Measurements from ENCODE around the gene ZBTB20.

DNA sequence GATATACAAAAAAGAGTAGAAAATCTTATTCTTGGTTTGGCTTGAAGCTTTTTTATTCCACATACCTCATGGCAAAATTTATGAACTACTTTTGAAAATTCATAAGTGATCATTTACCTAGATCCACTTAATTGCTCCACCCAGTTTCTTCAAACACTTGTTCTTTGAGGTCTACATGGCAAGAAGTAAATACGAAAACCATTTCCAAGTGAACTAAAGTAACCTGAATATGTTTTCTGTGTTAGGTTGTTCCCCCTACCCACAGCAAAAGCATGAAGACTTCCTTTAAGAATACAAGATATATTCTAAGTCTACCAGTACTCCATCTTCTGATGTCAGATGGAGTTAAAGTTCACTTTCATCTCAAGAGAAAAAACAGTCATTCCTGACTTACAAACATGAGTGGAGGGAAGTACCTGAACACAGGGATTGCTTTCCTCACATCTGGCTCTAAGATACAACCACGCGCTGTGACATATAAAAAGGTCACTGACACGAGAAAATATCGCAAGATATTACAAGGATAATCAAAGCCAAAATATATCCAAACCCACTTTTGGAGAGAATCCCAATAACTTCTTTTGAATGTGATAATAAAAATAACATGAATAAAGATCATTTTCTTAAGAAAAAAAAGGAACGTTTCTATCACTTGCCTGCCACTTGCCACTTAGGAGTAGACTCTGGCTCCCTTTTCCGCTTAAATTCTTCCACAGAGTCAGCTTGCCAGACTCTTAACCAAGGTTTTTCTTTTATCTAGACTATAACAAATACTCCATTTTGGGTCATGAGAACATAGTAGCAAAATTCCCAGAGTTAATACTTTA, 428.8 kb downstream of the ZBTB20 start:
- TF ChIP-seq, protein P1, sequence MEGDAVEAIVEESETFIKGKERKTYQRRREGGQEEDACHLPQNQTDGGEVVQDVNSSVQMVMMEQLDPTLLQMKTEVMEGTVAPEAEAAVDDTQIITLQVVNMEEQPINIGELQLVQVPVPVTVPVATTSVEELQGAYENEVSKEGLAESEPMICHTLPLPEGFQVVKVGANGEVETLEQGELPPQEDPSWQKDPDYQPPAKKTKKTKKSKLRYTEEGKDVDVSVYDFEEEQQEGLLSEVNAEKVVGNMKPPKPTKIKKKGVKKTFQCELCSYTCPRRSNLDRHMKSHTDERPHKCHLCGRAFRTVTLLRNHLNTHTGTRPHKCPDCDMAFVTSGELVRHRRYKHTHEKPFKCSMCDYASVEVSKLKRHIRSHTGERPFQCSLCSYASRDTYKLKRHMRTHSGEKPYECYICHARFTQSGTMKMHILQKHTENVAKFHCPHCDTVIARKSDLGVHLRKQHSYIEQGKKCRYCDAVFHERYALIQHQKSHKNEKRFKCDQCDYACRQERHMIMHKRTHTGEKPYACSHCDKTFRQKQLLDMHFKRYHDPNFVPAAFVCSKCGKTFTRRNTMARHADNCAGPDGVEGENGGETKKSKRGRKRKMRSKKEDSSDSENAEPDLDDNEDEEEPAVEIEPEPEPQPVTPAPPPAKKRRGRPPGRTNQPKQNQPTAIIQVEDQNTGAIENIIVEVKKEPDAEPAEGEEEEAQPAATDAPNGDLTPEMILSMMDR (IDR thresholded peaks at IDR 0.05) = no peak
- no peak for TF ChIP-seq EZH2 (IDR thresholded peaks at IDR 0.05; ENCODE audit: borderline replicate concordance, insufficient read depth, low read depth, low read length, poor library complexity, severe bottlenecking)

All from B cell (primary cell).